Tibial nerve (tissue), 4 donors: ENCODE measurements around the gene SLC44A5.

ENCODE experiments used
- EP300 ChIP-seq, 2 donors: sonication (generic); formaldehyde crosslinking; IDR thresholded peaks; one replicate each; pipeline ENCODE4 v1.6.1; 2017; ENCODE audit warnings: antibody characterized with exemption in 2 of 2, mild to moderate bottlenecking in 1 of 2
- POLR2A ChIP-seq, 2 donors: fragments of 450-650 bp; IDR thresholded peaks; one replicate each; pipeline ENCODE4 v1.6.1; 2017; ENCODE audit warnings: antibody characterized with exemption in 2 of 2, mild to moderate bottlenecking in 2 of 2, moderate library complexity in 2 of 2
- TF ChIP-seq, protein P1 (sequence below), 5 experiments: fragments of 200-600 bp in 3 of 5; fragments of 450-650 bp in 2 of 5; sonication (generic) in 3 of 5; IDR thresholded peaks; one replicate each; pipeline ENCODE4 v1.5.1; 2016 to 2019; ENCODE audit warnings: antibody characterized with exemption in 5 of 5, mild to moderate bottlenecking in 3 of 5, moderate library complexity in 2 of 5

DNA sequence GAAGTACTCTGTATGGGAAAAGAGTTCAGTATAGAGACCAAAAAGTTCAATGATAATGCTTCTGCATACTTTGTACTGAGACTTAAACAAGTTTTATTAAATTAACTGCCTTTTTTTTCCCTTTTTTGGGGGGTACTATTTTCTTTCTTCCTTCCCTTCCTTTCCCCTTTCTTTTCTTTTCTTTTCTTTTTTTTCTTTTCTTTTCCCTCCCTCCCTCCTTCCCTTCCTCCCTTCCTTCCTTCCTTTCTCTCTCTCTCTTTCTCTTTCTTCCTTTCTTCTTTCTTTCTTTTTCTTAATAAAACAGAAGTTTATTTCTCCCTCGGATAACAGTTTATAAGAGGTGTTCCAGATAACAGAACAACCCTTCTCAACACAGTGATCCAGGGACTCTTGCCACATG, 399.3 kb downstream of the SLC44A5 start:
- TF ChIP-seq POLR2A (IDR thresholded peaks at IDR 0.05): no peak
- TF ChIP-seq, protein P1, sequence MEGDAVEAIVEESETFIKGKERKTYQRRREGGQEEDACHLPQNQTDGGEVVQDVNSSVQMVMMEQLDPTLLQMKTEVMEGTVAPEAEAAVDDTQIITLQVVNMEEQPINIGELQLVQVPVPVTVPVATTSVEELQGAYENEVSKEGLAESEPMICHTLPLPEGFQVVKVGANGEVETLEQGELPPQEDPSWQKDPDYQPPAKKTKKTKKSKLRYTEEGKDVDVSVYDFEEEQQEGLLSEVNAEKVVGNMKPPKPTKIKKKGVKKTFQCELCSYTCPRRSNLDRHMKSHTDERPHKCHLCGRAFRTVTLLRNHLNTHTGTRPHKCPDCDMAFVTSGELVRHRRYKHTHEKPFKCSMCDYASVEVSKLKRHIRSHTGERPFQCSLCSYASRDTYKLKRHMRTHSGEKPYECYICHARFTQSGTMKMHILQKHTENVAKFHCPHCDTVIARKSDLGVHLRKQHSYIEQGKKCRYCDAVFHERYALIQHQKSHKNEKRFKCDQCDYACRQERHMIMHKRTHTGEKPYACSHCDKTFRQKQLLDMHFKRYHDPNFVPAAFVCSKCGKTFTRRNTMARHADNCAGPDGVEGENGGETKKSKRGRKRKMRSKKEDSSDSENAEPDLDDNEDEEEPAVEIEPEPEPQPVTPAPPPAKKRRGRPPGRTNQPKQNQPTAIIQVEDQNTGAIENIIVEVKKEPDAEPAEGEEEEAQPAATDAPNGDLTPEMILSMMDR (IDR thresholded peaks at IDR 0.05): no peak
- no peak for TF ChIP-seq EP300 (IDR thresholded peaks at IDR 0.05)
